Gastroesophageal sphincter (tissue), 3 donors: Measurements from ENCODE around the gene MYOT.

Experiments used
- CTCF ChIP-seq, 4 experiments: fragments of 200-600 bp in 2 of 4; fragments of 450-650 bp in 2 of 4; sonication (generic) in 1 of 4; IDR thresholded peaks; one replicate each; pipeline ENCODE4 v1.5.1; 2017 to 2019; ENCODE audit warnings: antibody characterized with exemption in 4 of 4, mild to moderate bottlenecking in 2 of 4, moderate library complexity in 2 of 4
- POLR2A ChIP-seq, 2 donors: fragments of 450-650 bp; IDR thresholded peaks; one replicate each; pipeline ENCODE4 v1.6.1; 2017; ENCODE audit warnings: antibody characterized with exemption in 2 of 2, mild to moderate bottlenecking in 2 of 2, moderate library complexity in 1 of 2
- POLR2AphosphoS5 ChIP-seq: sonication (generic); formaldehyde crosslinking; IDR thresholded peaks from one replicate; pipeline ENCODE4 v1.6.1; 2017; ENCODE audit warnings: antibody characterized with exemption

DNA sequence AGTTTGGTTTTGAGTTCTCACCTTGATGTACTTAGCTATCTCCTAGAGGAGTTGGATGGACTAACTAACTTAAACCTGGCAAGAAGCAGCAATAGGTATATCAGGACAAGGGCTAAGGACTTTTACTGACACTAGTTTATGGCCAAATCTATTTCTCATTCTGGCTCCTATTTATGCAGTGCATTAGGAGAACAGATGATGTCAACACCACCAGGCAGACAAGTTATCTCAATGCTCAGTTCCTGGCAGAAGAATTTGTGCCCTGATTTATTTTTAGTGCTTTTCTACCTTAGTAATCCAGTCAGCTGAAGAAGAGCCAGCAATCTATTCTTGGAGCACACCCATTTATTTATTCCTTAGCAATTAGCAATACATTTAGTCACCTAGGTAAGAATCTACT is 30.7 kb upstream of the MYOT start:
- TF ChIP-seq CTCF (IDR thresholded peaks at IDR 0.05): no peak
- TF ChIP-seq POLR2AphosphoS5: peak; percentile 86
- TF ChIP-seq POLR2A (IDR thresholded peaks at IDR 0.05): no peak
